WI38 (cell line): ENCODE results near the gene PSPN.

Experiments
- H3K4me3 ChIP-seq: 2 replicates; pipeline ENCODE4 v1.5.1; 2011; ENCODE audit warnings: low read depth, mild to moderate bottlenecking, control low read depth, low read length
- TF ChIP-seq, protein P1 (sequence below): IDR thresholded peaks from 2 replicates; pipeline ENCODE4 v1.5.1; 2012; ENCODE audit warnings: low read depth, mild to moderate bottlenecking, control low read depth, low read length

PSPN gene

DNA sequence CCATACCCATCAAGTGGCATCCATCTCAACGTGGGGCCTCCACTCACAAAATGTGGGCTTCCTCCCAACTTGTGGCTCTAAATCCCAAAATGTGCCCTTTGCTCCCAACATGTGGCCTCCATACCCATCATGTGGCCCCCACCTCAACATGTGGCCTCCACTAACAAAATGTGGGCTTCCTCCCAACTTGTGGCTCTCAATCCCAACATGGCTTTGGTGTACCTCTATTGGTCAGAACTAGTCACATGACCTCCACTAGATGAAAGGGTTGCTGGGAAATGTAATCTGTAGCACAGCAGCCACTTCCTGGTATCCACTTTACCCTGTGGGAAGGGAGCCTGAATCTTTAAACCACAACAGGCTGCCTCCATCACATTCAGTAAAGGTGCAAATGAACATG is 32.3 kb downstream of the PSPN start:
- TF ChIP-seq, protein P1, sequence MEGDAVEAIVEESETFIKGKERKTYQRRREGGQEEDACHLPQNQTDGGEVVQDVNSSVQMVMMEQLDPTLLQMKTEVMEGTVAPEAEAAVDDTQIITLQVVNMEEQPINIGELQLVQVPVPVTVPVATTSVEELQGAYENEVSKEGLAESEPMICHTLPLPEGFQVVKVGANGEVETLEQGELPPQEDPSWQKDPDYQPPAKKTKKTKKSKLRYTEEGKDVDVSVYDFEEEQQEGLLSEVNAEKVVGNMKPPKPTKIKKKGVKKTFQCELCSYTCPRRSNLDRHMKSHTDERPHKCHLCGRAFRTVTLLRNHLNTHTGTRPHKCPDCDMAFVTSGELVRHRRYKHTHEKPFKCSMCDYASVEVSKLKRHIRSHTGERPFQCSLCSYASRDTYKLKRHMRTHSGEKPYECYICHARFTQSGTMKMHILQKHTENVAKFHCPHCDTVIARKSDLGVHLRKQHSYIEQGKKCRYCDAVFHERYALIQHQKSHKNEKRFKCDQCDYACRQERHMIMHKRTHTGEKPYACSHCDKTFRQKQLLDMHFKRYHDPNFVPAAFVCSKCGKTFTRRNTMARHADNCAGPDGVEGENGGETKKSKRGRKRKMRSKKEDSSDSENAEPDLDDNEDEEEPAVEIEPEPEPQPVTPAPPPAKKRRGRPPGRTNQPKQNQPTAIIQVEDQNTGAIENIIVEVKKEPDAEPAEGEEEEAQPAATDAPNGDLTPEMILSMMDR: no peak
- H3K4me3 ChIP-seq: no peak overlapping the region

DNA sequence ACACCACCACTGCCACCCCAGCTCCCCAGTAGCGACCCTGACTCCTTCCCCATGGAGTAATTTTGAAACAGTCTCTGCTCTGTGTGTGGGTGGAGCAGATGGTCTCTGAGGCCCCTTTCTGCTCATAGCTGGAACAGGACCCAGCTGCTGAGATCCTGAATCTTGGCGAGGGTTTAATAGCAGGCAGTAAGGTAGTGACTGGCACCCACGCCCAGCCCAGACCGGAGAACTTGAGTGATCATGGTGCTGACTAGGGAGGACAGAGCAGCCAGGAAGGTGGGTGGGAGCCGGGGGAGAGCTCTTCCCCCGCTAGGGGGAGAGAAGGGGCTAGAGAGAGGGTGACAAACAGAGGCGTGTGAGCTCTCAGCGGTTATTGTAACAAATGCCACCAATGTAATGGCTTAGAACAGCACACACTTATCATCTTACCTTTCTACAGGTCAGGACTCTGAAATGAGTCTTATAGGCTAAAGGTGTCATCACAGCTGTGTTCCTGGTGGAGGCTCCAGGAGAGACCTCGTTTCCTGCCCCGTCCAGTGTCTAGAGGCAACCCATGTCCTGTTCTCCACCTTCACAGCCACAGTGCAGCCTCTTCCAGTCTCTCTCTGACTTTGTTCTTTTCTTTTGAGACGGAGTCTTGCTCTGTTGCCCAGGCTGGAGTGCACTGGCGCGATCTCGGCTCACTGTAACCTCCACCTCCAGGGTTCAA is 35.1 kb downstream of the PSPN start:
- H3K4me3 ChIP-seq: no peak overlapping the region
- TF ChIP-seq, protein P1: no peak

DNA sequence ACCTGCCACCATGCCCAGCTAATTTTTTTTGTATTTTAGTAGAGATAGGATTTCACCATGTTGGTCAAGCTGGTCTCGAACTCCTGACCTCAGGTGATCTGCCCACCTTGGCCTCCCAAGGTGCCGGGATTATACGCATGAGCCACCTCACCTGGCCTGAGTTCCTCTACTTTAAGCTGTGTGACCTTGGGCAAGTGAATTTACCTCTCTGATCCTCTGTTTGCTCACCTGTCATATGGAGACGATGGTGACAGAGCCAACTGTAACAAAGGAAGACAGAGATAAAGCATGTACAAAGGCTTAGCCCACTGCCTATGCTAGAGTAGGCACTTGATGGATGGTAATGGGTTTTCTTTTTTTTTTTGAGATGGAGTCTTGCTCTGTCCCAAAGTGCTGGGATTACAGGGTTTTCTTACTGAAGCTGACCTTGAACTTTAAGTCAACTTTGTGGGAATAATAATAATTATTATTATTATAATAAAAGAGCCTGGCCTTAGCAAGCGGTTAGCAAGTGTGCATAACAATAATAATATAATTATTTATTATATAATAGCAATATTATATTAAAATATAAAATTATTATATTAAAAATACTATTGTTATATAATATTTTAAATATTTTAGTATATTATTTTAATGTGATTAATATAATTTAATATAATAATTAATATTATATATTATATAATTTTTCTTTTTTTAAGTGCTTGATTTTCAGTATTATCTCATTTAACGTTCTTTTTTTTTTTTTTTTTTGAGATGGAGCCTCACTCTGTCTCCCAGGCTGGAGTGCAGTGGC is 41.0 kb downstream of the PSPN start:
- TF ChIP-seq, protein P1: no peak

DNA sequence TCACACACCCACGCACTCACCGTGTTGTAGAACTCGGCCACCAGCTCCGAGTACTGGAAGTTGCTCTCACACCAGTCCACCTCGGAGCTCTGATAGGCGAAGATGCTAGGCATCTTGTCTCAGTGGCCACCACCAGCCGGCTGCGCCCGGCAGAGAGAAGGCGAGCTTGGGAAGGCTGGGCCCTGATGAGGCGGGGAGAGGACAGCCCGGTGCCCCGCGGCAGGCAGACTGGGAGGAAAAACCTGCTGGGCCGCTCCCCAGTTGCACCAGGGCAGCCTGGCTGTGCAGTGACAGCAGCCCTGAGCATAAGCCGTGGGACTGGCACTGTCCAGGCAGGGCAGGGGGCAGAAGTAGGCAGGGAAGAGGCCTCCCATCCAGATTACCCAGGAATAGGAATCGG is 42.3 kb downstream of the PSPN start, which contains the start of gene ACER1:
TSS of gene ACER1 (minus strand) at position 174 of the 400 bp plus-strand sequence. CDS start at position 113, 61 bp downstream.
- TF ChIP-seq, protein P1: no peak
- no peak within 1 kb of the TSS for H3K4me3 ChIP-seq

More for the DNA sequence above, 41.0 kb downstream of the PSPN start:
- no peak overlapping the region for H3K4me3 ChIP-seq

DNA sequence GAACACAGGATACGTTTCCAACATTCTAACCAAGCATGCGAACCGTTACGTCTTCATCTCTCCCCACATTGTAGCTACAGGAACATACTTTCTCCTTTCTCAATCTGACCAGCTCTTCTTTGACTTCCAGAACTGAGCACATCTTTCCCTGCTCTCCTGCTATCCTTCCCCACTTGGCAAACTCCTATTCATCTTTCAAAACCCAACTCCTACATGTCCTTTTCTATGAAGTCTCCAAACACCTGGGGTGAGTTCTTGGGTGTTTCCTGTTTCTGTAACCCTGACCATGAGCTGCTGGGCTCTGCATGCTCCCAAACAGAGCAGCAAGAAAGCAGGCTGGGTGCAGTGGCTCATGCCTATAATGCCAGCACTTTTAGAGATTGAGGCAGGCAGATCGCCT is 48.9 kb downstream of the PSPN start:
- no peak overlapping the region for H3K4me3 ChIP-seq
- TF ChIP-seq, protein P1: no peak

DNA sequence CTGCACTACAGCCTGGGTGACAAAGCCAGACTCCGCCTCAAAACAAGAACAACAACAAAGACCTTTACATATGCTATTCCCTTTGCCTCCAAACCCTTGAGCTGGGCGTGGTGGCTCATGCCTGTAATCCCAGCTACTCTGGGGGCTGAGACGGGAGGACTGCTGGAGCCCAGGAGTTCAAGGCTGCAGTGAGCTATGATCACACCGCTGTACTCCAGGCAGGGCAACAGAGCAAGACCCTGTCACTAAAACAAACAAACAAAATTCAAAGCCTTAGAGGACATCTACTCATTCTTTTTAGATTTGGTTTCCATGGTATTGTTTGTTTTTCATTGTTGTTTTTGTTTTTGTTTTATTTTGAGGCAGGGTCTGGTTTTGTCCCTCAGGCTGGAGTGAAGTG is 50.1 kb downstream of the PSPN start:
- TF ChIP-seq, protein P1: no peak
- H3K4me3 ChIP-seq: no peak overlapping the region
